HEK293T (cell line): ENCODE measurements around the gene INPP4B.

Experiments
- CTCF ChIA-PET: fragments of 350-600 bp; formaldehyde crosslinking; extraction: SDS; loops from one replicate; lab custom pipeline; 2021; ENCODE audit warnings: antibody characterized with exemption, inconsistent platforms; lab: Yijun Ruan, JAX
- POLR2A ChIA-PET: fragments of 350-600 bp; formaldehyde crosslinking; extraction: SDS; loops from one replicate; lab custom pipeline; 2020; ENCODE audit warnings: antibody characterized with exemption, inconsistent platforms; lab: Yijun Ruan, JAX
- DNase-seq: peaks from one replicate; pipeline ENCODE4 v3.0.0; 2012; ENCODE audit warnings: mixed read lengths; ENCODE audit errors: extremely low spot score
- ARNT ChIP-seq: fragments of 450-650 bp; IDR thresholded peaks from 2 replicates; pipeline ENCODE4 v1.6.1; 2017; ENCODE audit warnings: mild to moderate bottlenecking
- BHLHE40 ChIP-seq: fragments of 450-650 bp; IDR thresholded peaks from 2 replicates; pipeline ENCODE4 v1.6.1; 2016; ENCODE audit warnings: mild to moderate bottlenecking, moderate library complexity, borderline replicate concordance
- CTBP1 ChIP-seq: fragments of 450-650 bp; IDR thresholded peaks from 2 replicates; pipeline ENCODE4 v1.6.1; 2016; ENCODE audit warnings: borderline replicate concordance
- ELF4 ChIP-seq: fragments of 450-650 bp; IDR thresholded peaks from 2 replicates; pipeline ENCODE4 v1.6.1; 2017; ENCODE audit warnings: antibody characterized with exemption
- FOXA1 ChIP-seq: fragments of 450-650 bp; IDR thresholded peaks from 2 replicates; pipeline ENCODE4 v1.6.1; 2016; ENCODE audit warnings: mild to moderate bottlenecking
- FOXK2 ChIP-seq: fragments of 450-650 bp; IDR thresholded peaks from 2 replicates; pipeline ENCODE4 v1.6.1; 2016; ENCODE audit warnings: mild to moderate bottlenecking
- FOXM1 ChIP-seq: fragments of 450-650 bp; IDR thresholded peaks from 2 replicates; pipeline ENCODE4 v1.6.1; 2017; ENCODE audit warnings: mild to moderate bottlenecking, borderline replicate concordance
- HDGF ChIP-seq: fragments of 450-650 bp; IDR thresholded peaks from 2 replicates; pipeline ENCODE4 v1.6.1; 2017; ENCODE audit warnings: antibody characterized with exemption, borderline replicate concordance
- L3MBTL2 ChIP-seq: fragments of 450-650 bp; conservative IDR thresholded peaks from 2 replicates; pipeline ENCODE4 v1.6.1; 2016; ENCODE audit warnings: mild to moderate bottlenecking
- LEF1 ChIP-seq: fragments of 450-650 bp; IDR thresholded peaks from 2 replicates; pipeline ENCODE4 v1.6.1; 2017; ENCODE audit warnings: mild to moderate bottlenecking, borderline replicate concordance
- NFRKB ChIP-seq: fragments of 450-650 bp; IDR thresholded peaks from 2 replicates; pipeline ENCODE4 v1.6.1; 2016; ENCODE audit warnings: mild to moderate bottlenecking, moderate library complexity
- SP1 ChIP-seq: fragments of 450-650 bp; IDR thresholded peaks from 2 replicates; pipeline ENCODE4 v1.6.1; 2017
- SUZ12 ChIP-seq: fragments of 450-650 bp; IDR thresholded peaks from 2 replicates; pipeline ENCODE4 v1.6.1; 2016; ENCODE audit warnings: mild to moderate bottlenecking
- TARDBP ChIP-seq: fragments of 450-650 bp; IDR thresholded peaks from 2 replicates; pipeline ENCODE4 v1.6.1; 2016
- ZNF384 ChIP-seq: fragments of 450-650 bp; IDR thresholded peaks from 2 replicates; pipeline ENCODE4 v1.6.1; 2016
- TF ChIP-seq, protein P1 (sequence below): fragments of 450-650 bp; IDR thresholded peaks from 2 replicates; pipeline ENCODE4 v1.6.1; 2016

The INPP4B gene

DNA sequence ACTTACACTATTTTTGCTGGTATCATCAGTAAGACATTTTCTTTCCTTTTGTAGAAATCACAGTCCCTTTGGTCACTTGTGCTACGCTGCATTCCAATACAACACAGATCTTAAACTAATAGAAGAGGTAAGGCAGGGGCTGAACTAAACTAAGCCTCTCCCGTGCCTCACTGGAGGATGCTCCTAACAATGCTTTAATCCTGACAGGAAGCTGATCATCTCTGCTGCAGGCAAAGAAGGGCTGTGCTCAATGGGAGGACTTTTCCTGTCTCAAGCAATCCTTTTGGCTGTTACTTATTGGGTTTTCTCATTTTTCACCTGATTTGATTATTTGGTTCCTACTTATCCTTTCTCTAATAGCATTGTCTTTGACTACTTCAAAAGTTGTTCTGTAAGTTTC lies 583.1 kb downstream of the INPP4B start:
- CTCF ChIA-PET = no interaction called here
- POLR2A ChIA-PET = no interaction called here
- TF ChIP-seq TARDBP (no peak), ARNT (no peak), ZNF384 (no peak), HDGF (no peak), NFRKB (no peak), LEF1 (no peak), SP1 (no peak), FOXA1 (no peak), SUZ12 (no peak), FOXK2 (no peak), L3MBTL2 (no peak), BHLHE40 (no peak)
- TF ChIP-seq, protein P1, sequence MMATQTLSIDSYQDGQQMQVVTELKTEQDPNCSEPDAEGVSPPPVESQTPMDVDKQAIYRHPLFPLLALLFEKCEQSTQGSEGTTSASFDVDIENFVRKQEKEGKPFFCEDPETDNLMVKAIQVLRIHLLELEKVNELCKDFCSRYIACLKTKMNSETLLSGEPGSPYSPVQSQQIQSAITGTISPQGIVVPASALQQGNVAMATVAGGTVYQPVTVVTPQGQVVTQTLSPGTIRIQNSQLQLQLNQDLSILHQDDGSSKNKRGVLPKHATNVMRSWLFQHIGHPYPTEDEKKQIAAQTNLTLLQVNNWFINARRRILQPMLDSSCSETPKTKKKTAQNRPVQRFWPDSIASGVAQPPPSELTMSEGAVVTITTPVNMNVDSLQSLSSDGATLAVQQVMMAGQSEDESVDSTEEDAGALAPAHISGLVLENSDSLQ = no peak
- DNase-seq = no peak

DNA sequence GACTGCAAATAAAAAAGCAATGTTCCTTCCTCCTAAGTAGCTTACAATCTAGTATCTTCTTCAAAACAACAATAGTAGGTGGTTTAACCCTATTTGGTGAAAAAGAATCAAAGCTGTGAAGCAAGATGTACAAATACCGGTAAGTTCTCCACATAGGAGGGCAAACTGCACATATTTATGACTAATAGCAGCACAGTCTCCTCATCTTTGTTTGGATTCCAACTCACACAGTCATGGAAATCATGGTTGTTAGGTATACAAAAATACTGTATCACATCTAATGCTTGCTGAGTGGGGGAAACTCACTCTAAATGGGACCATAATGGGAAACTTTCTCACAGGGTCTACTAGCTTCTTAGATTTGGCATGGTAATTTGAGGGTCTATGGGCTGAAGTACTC lies 597.2 kb downstream of the INPP4B start:
- CTCF ChIA-PET = no interaction called here
- POLR2A ChIA-PET = no interaction called here

DNA sequence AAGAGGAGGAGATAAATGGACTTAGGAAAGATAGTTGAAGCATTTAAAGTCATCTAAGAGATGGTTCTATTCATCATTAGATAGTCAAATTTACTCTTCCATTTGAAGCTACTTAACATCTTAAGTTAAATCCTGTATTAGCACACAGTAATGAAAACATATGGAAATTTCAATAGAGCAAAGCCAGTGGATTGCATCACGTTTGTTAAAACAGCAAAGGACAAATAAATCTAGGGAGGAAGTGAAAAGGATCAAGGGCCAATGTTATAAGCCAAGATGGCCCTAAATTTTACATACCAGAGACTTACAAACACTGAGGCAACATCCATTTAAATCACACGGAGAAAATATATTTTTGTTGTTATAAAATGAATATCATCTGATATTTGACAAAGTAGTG lies 602.8 kb downstream of the INPP4B start:
- TF ChIP-seq NFRKB (no peak), CTBP1 (no peak), ARNT (no peak), FOXA1 (no peak), FOXM1 (no peak)
- DNase-seq = no peak
- ChIA-PET POLR2A (no interaction called here), CTCF (no interaction called here)

More for the DNA sequence above, 597.2 kb downstream of the INPP4B start:
- TF ChIP-seq HDGF (no peak), LEF1 (no peak), FOXA1 (no peak), FOXM1 (no peak), NFRKB (no peak), TARDBP (no peak), BHLHE40 (no peak), FOXK2 (no peak), SP1 (no peak), ZNF384 (no peak), L3MBTL2 (no peak), ARNT (no peak), SUZ12 (no peak), CTBP1 (no peak), ELF4 (no peak)
- TF ChIP-seq, protein P1 = no peak
- DNase-seq = no peak

DNA sequence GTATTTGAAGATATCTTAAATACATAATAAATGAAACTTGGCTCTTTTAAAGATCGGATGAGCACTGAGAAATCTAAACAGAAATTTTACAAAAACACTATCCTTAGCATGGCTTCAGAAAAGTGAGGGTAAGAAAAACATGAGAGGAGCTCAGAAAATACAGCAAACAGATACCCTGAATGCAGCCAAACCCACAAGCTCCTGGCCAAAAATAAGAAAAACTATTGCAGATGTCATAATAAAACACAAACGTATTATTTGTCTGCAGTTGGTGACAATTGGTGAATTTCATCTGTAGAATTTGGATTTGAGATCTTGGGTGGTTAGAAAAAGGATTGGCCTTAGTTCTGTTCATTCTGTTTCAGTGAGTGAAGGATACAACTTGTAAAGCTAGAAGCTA lies 603.9 kb downstream of the INPP4B start:
- ChIA-PET CTCF (no interaction called here), POLR2A (no interaction called here)
- no peak for DNase-seq
- TF ChIP-seq FOXM1 = no peak
- TF ChIP-seq NFRKB = no peak
- no peak for TF ChIP-seq ELF4
- TF ChIP-seq HDGF = no peak
- TF ChIP-seq TARDBP = no peak
- TF ChIP-seq ZNF384 = no peak
- no peak for TF ChIP-seq LEF1
- TF ChIP-seq, protein P1 = no peak
- no peak for TF ChIP-seq ARNT
- no peak for TF ChIP-seq CTBP1
- TF ChIP-seq FOXA1 = no peak
- no peak for TF ChIP-seq FOXK2
- no peak for TF ChIP-seq L3MBTL2
- TF ChIP-seq SP1 = no peak
- no peak for TF ChIP-seq BHLHE40

DNA sequence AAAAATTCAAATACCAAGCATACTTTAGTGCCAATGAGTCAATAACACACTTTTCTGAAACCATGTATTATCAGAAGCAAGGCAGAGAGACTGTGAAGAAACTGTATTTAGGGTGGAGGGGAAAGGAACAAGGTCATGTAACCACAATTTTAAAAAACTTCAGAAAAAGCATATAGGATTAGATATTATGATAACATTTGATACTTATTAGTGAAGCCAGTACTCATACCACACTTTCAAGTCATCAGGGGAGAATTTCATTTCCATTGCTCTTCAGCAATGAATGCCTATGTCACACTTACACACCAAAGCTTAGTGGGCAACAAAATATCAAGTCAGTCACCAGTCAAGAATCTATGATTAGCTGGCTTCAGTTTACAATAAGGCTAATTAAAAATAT lies 607.5 kb downstream of the INPP4B start:
- CTCF ChIA-PET = no interaction called here
- DNase-seq = no peak
- TF ChIP-seq L3MBTL2 = no peak
- TF ChIP-seq LEF1 = no peak
- no peak for TF ChIP-seq TARDBP
- TF ChIP-seq FOXK2 = no peak
- no peak for TF ChIP-seq BHLHE40
- no peak for TF ChIP-seq ZNF384
- TF ChIP-seq, protein P1 = no peak
- TF ChIP-seq HDGF = no peak
- no peak for TF ChIP-seq ELF4
- TF ChIP-seq FOXA1 = no peak
- TF ChIP-seq CTBP1 = no peak
- TF ChIP-seq SUZ12 = no peak
- no peak for TF ChIP-seq FOXM1
- no peak for TF ChIP-seq ARNT
- no peak for TF ChIP-seq NFRKB
- no peak for TF ChIP-seq SP1
- POLR2A ChIA-PET = no interaction called here

DNA sequence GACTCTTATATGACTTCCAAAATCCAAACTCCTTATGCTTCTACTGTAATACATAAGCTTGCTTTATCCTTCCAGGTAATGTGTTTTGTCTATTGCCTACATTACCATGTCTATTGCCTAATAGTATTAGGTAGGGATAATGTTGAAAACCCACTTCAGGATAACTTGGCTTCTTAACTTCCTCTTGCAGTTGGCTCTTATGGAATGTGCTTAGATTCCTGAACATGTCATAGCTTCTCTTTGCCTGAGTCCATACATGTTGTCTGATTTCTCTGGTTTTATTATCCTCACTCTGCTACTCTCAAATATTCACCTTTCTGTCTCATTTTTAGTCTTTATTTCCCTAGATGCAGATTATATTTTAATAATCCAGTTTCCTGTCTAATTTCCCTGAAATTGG lies 609.8 kb downstream of the INPP4B start:
- no peak for DNase-seq
- ChIA-PET POLR2A (no interaction called here), CTCF (no interaction called here)
- TF ChIP-seq L3MBTL2 (no peak), ARNT (no peak), FOXM1 (no peak), ELF4 (no peak), HDGF (no peak), SP1 (no peak), TARDBP (no peak), FOXA1 (no peak), ZNF384 (no peak), LEF1 (no peak)
- TF ChIP-seq, protein P1 = no peak
